ENCODE measurements around the gene POLR2M. TPM values are rescaled to one million over a fixed set of nuclear protein-coding genes. Genes with fewer than 3 reads are reported as not detected.

Gene POLR2M
- total and polyA plus RNA-seq, 10 of the 15 experiments (the other 5 are each of a cell fraction or from before 2014, with no cell fraction given) = 5.8 to 364 (median 23.7) TPM

GRCh38 chr15:57756466-57756865 lies 50.0 kb downstream of the POLR2M start:
- ATAC-seq (no peak), DNase-seq (ENCODE audit: low read depth, low spot score) (no peak), FAIRE-seq (no peak)
- H3K27ac ChIP-seq (ENCODE audit: control insufficient read depth, insufficient read depth) = no peak overlapping the region
- no peaks in the 10 kb centered on the region for H4K20me1 ChIP-seq (ENCODE audit: control insufficient read depth, insufficient read depth)
- SMC1A ChIA-PET (ENCODE audit: uncharacterized antibody, unreplicated experiment) = no interaction called here
- intact Hi-C loops (cut with micrococcal nuclease; ENCODE audit: unreplicated experiment) (no loop called here), in situ Hi-C loops (cut with MboI) (no loop called here)
- H3K79me2 ChIP-seq (ENCODE audit: control insufficient read depth, insufficient read depth, low read length) = no peaks in the 10 kb centered on the region
- H3K27me3 ChIP-seq (replicated peaks in 1 of 2; ENCODE audit: control insufficient read depth in 2 of 2, insufficient read depth in 2 of 2, low read length in 1 of 2) = peaks cover 0 to 3% of the 10 kb centered on the region in 2 experiments; a peak in 1 of 4 replicates
- H3K4me3 ChIP-seq = no peak overlapping the region
- TF ChIP-seq BCLAF1 (IDR thresholded peaks at IDR 0.05) (no peak), RFX5 (IDR thresholded peaks at IDR 0.05; ENCODE audit: low read depth, low read length) (no peak), ZSCAN29 (IDR thresholded peaks at IDR 0.05) (no peak), SMARCA5 (IDR thresholded peaks at IDR 0.05) (no peak)
- TF ChIP-seq, protein P1, sequence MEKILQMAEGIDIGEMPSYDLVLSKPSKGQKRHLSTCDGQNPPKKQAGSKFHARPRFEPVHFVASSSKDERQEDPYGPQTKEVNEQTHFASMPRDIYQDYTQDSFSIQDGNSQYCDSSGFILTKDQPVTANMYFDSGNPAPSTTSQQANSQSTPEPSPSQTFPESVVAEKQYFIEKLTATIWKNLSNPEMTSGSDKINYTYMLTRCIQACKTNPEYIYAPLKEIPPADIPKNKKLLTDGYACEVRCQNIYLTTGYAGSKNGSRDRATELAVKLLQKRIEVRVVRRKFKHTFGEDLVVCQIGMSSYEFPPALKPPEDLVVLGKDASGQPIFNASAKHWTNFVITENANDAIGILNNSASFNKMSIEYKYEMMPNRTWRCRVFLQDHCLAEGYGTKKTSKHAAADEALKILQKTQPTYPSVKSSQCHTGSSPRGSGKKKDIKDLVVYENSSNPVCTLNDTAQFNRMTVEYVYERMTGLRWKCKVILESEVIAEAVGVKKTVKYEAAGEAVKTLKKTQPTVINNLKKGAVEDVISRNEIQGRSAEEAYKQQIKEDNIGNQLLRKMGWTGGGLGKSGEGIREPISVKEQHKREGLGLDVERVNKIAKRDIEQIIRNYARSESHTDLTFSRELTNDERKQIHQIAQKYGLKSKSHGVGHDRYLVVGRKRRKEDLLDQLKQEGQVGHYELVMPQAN (conservative IDR thresholded peaks at IDR 0.05) = no peak
- no peak overlapping the region for H3K4me2 ChIP-seq (ENCODE audit: control insufficient read depth, insufficient read depth)
- H3K9me3 ChIP-seq (replicated peaks; ENCODE audit: control insufficient read depth, insufficient read depth, low read length) = no peaks in the 10 kb centered on the region
- no peak overlapping the region for H3K9ac ChIP-seq (ENCODE audit: control insufficient read depth, insufficient read depth, low read length)
- H2AFZ ChIP-seq (ENCODE audit: control insufficient read depth, low read depth, low read length) = no peak overlapping the region
- RAD21 ChIA-PET (ENCODE audit: unreplicated experiment) = no interaction called here
- CTCF ChIA-PET = no interaction called here
- no peaks in the 10 kb centered on the region for H3K36me3 ChIP-seq (ENCODE audit: control insufficient read depth in 2 of 2, insufficient read depth in 2 of 2, low read length in 1 of 2)
- H3K4me1 ChIP-seq (ENCODE audit: control insufficient read depth, insufficient read depth, low read length) = no peaks in the 10 kb centered on the region
- 43% methylated on average over 3 of the region's 3 CpGs for WGBS (ENCODE audit: insufficient coverage, insufficient replicate concordance, low lambda C conversion rate, missing lambda C conversion rate)
- BruUV-seq (replicated peaks) = no TSS peak
- POLR2A ChIA-PET = no interaction called here
